ENCODE data around the gene PROP1.
"Not testable (repeated sequence)": the region's sequence is repeated elsewhere in the genome, so short reads cannot be mapped to it uniquely, and the experiment has no call there.

GRCh38 chr5:177949065-177949464 lies 47.0 kb downstream of the PROP1 start:
- TF ChIP-seq CTCF (tag by site-specific recombination; IDR thresholded peaks at IDR 0.05); PBX3 (CRISPR knock-in tag; IDR thresholded peaks at IDR 0.05); ZSCAN5A (tag by site-specific recombination; IDR thresholded peaks at IDR 0.05); ZNF843 (tag by site-specific recombination; IDR thresholded peaks at IDR 0.05); YY1 (tag by site-specific recombination; IDR thresholded peaks at IDR 0.05); SALL2 (tag by site-specific recombination; IDR thresholded peaks at IDR 0.05; ENCODE audit: borderline replicate concordance); ZBTB8A (tag by site-specific recombination; IDR thresholded peaks at IDR 0.05); ZNF398 (tag by site-specific recombination; IDR thresholded peaks at IDR 0.05); SCRT1 (tag by site-specific recombination; IDR thresholded peaks at IDR 0.05; ENCODE audit: borderline replicate concordance); PATZ1 (tag by site-specific recombination; IDR thresholded peaks at IDR 0.05); ZBTB10 (tag by site-specific recombination; IDR thresholded peaks at IDR 0.05); MEIS1 (CRISPR knock-in tag; IDR thresholded peaks at IDR 0.05; ENCODE audit: borderline replicate concordance): not testable (repeated sequence)
